ENCODE measurements around the gene USP10.

- TF ChIP-seq CTCF (conservative IDR thresholded peaks at IDR 0.05; ENCODE audit: low read length) (no peak), EZH2phosphoT487 (IDR thresholded peaks at IDR 0.05; ENCODE audit: borderline replicate concordance, low read depth, low read length) (no peak)
Observed at GRCh38 chr16:84811529-84811928, 111.7 kb downstream of the USP10 start.

Measured in OCI-LY7 (cell line).